ENCODE data around the gene AJM1.
A peak's percentile ranks its signal among the peaks of the same experiment; 100 is the strongest.
"Not testable (repeated sequence)": the region's sequence is repeated elsewhere in the genome, so short reads cannot be mapped to it uniquely, and the experiment has no call there.

AJM1 gene

DNA sequence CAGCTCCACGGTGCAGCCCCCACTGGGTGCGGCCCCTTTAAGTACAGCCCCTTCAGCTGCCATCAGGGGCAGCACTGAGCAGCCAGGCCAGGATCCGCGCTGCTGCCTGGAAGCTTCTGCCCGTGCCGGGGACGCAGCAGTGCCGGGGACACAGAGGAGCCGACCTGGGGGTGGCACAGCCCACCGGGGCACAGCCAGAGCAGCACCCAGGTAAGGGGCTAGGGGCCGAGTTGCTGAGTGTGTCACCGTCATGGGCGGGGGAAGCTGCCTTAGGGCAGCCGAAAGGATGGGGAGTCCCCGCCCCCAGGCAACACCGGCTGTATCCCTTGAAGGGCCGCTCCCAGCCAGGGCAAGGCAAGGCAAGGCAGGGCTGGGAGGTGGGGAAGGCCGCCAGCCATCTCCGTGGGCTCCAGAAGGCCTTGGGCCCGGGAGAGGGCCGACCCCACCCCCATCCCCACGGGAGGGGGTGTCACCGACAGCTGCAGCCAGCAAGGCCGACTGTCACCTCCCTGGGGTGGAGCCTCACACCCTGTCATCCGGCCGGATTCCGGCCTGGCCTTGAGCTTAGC is at the start of gene AJM1:
TSS of gene AJM1 (plus strand) at position 99 of the 569 bp plus-strand sequence. CDS start 1,937 bp downstream, outside the sequence.
- peak; percentile 89 for DNase-seq

DNA sequence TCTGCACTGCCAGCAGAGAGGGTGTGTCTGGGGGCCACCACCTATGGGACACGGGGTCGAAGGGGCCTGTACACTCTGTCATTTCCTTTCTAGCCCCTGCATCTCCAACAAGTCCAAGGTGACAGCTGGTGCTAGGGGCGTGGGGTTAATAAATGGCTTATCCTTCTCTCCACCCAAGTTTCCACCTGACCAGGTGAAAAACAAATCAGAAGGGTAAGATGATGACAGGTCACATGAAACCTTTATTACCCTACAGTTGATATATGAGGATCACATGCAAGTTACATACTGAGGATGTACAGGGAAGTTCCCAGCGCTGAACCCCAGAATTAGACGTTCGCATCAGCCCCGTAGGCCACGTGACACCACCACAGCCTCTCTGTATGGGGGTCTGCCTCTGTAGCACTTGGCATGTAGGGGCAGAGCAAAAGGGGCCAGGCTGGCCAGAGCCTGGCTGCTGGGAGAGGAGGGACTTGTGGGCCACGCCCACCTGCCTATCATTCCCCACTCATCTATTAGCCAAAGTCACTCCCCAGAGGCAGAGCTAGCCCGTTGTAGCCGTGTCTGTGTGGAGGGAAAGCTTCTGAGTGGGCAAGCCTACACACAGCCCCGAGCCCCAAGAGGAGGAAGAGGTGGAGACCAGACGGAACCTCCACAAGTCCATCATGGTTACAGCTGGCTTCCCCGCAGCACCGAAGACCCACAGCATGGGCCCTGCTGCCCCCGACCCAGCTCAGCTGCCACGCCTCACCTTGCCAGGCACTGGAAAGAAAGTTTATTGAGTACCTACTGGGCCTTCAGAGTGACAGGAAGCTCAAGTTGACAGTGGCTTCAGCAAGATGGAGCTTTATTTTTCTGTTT is 49.0 kb upstream of the AJM1 start:
- DNase-seq = no peak

DNA sequence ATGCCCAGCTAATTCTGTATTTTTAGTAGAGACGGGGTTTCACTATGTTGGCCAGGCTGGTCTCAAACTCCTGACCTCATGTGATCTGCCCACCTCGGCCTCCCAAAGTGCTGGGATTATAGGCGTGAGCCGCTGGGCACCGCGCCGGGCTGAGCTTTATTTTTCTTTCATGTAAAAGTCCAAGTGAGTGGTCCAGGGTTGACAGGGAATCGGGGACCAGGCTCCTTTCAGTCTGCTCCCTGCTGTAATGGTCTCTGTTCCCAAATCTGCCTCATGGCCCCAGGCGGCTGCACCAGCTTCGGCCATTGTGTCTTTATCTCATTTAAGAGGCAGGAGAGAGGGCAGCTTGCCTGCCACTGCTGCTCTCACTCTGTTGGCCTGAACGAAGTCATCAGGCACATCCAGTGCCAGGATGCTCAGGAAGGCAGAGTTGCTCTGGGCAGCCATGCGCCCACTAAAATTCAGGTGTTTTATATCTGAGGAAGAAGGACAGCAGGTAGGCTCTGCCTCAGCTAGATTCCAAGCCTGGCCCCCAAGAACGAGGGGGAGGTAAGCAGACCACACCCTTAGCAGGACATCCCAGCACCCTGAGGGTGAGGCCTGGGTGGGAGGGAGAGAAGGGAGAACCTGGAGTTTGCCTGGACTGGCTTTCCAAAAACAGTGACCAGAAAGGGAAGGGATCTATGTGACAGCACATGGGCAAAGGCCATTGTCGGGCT is 47.8 kb upstream of the AJM1 start:
- DNase-seq = no peak

DNA sequence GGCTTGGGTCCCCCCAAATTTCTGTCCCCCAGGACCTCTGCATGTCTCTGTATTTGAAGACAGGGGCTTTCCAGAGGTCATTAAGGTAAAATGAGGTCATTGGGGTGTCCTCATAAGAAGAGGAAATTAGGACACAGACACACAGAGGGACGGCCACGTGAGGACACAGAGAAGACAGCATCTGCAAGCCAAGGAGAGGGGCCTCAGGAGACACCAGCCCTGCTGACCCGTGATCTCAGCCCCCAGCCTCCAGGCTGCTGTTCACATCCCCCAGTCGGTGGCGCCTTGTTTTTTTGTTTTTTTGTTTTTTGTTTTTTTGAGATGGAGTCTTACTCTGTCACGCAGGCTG is 47.3 kb upstream of the AJM1 start:
- no peak for DNase-seq

DNA sequence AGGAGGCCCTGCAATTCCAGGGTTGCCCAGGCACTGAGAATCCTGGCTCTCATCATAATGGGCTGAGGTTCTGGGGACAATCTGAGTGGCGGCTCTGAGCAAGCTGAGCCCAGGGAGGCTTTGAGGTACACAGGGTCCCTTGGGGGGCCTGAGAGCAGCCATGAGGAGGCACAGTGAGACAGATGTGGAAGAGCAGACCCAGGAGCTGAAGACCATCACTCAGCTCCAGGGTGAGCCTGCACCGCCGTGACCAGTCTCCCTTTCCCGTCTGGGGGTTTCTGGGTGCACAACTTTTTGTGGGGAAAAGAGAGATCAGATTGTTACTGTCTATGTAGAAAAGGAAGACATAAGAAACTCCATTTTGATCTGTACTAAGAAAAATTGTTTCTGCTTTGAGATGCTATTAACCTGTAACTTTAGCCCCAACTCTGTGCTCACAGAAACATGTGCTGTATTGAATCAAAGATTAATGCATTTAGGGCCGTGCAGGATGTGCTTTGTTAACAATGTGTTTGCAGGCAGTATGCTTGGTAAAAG is 46.0 kb upstream of the AJM1 start, which contains the start of gene CCDC183:
TSS of gene CCDC183 (plus strand) at position 101 of the 537 bp plus-strand sequence. CDS start at position 161, 60 bp downstream.
- no peak for DNase-seq

DNA sequence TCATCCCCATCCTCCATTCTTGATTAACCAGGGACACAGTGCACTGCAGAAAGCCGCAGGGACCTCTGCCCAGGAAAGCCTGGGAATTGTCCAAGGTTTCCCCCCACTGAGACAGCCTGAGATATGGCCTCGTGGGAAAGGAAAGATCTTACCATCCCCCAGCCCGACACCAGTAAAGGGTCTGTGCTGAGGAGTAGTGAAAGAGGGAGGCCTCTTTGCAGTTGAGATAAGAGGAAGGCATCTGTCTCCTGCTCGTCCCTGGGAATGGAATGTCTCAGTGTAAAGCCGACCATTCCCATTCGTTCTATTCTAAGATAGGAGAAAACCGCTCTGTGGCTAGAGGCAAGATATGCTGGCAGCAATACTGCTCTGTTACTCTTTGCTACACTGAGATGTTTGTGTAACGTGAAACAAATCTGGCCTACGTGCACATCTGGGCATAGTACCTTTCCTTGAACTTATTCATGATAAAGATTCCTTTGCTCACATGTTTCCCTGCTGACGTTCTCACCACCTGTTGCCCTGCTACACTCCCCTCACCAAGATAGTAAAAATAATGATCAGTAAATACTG is 45.4 kb upstream of the AJM1 start:
- not testable (repeated sequence) for DNase-seq

DNA sequence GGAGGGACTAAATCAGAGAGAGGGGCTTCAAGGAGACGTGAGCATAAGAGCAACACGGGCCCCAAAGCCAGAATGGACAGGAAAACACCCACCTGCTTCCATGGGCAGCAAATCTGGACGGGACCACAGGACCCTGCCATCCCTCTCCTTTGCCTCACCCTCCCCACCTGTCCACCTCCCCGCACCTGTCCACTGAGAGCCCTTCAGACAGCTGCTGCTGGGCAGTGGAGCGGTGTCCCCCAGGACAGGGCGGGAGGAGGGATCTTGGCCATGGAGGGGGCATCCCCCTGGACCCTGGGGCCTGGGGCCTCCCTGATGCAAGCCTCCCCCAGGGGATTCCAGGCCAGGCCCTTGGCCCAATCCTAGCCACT is 43.6 kb upstream of the AJM1 start:
- no peak for DNase-seq

DNA sequence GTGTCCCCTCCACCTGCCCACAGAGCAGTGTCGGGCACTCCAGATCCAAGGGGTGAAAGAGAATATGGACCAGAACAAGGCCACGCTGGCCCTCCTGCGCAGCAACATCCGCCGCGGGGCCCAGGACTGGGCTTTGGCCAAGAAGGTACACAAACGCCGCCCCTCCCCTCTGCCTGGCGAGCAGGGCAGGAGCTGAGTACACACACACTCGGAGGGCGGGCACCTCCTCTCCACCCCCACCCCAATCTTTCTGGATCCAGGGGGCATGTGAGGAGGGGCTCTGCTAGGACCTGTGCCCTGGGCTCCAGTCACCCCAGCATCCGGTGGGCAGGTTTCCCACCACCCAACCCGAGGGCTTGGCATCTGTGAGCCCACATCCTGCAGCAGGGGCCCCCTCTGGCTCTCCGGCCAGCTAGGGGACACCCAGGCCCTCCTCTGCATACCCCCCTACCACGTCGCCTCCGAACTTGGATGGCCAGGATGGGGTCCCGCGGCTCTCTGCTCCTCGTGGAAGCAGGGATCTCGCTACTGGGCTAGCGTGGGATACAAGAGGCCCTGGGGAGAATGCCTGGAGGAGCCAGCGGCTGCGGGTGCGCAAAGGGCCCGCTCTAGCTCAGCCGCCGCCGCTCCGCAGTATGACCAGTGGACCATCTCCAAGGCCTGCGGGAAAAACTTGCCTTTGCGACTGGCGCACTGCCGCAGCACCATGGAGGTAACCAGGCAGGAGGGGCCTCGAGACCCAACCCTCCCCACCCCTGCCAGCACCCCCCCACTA is 43.0 kb upstream of the AJM1 start:
- DNase-seq = no peak

DNA sequence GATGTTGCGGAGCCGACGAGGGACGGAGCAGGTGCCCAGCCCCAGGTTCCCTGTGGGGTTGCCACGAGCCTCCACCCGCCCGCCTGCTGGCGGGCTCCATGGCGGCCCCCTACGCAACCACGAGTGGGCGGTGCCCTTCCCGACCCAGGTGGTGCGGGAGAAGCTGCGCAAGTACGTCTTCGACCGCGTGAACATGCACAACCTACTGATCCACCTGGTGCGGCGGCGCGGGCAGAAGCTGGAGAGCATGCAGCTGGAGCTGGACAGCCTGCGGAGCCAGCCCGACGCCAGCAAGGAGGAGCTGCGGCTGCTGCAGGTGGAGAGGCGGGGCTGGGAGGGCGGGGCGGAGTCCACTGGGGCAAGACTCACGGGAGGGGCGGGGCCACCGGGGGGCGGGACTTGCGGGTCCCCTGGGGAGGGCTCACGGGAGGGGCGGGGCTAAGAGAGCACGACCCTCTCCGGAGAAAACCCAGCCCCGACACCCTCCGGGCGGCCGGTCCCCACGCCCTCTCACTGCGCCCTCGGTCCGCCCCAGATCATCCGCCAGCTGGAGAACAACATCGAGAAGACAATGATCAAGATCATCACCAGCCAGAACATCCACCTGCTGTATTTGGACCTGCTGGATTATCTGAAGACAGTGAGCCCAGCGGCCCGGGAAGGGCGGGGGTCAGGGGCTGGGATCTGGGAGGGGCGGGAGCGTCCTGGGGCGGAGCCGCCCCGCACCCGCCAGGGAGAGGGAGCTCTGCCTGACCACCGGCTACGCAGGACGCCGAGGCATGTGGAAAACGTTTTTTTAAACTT is 42.2 kb upstream of the AJM1 start:
- DNase-seq = peak; percentile 93

DNA sequence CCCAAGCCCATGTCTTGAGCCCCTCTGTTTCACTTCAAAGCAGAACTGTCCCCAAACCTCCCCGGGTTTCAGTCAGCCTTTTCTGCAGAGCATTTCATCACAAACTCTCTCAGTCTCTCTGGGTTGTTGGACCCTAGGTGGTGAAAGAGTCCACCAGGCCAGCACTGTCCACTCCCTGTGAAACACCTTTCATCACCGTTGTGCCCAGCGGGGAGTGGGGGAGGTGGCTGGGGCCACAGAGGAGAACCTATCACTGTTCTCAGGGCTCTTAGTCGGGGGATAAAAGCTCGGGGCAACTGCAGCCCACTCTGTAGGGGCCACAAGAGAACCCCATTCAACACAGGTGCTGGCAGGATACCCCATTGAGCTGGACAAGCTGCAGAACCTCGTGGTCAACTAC is 40.0 kb upstream of the AJM1 start:
- no peak for DNase-seq

DNA sequence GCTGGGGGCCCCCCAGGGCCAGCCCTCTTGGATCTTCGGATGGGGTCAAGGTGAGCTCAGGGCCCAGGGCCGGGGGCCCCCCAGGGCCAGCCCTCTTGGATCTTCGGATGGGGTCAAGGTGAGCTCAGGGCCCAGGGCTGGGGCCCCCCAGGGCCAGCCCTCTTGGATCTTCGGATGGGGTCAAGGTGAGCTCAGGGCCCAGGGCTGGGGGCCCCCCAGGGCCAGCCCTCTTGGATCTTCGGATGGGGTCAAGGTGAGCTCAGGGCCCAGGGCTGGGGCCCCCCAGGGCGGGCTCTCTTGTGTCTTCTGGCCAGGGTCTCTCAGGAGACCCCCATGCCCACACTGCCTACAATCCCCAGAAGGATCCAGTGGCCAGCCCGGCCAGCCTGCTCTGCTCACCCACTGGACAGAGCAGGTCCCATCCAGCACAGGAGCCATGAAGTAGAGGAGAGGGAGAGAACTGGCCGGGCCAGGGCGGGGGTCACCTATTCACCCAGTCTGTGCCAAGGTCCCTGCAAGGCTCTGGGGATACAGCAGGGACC is 39.2 kb upstream of the AJM1 start:
- not testable (repeated sequence) for DNase-seq

DNA sequence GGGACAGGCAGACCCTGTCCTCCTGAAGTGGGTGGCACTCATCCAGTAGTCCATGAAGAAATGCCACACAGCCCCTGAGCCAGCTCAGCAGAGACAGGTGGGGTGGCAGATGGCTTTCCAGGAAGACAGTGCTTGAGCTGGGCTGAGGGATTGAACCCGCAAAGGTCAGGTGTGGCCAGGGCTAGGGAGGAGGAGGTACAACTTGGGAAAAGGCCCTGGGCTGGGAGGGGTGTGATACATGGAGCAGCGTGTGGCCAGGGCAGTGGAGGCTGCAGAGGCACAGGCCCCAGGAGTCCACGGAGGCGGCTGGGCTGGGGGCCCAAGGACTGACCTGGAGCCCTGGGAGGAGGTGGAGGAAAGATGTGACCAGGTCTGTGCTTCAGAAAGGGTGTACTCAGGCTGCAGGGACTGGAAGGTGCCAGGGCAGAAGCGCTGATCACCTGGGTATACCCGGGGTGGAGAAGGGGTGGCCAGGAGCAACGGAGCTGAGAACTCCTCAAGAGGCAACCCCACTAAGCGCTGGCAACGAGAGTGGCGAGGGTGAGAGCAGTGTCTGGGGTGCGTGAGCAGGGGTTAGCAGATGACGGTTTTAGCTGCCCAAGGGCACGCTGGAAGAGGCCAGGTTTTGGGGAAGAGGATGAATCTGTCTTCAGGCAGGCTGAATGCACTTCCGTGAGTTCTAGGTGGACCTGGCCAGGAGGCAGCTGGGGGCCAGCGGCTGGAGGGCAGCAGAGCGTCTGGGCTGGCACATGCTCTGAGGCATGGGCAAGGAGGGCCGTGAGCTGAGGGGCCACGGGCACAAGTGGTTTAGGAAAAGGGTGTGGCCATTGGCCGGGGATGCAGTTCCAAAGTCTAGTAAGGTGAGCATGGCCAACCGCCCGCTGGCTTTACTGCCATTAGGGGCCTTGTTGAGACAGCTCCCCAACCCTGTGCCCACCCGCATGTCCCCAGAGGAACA is 38.4 kb upstream of the AJM1 start:
- no peak for DNase-seq

DNA sequence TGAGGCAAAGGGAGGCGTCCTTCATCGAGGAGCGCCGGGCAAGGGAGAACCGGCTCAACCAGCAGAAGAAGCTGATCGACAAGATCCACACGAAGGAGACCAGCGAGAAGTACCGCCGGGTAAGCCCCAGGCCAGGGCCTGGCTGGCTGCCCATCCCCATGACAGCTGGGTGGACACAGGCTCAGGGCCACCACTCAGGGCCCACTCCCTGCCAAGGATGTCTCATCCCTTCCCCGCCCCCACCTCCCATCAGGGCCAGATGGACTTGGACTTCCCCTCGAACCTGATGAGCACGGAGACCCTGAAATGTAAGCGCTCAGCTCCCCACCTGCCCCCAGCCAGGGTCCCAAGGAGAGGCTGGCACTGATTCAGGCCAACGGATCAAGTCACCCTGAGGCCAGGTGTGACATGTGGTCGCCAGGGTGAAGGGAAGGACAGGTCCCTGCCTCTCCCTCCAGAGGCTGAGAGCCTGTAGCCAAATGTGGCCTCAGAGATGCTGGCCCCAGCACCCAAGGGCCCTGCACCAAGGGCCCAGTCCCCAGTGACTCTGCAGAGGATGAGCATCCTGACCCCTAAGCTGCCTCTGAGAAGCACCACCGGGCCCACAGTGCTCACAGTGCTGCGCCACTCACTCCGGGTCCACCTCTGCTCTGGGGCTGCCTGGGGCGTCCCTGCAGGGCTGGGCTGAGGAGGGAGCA is 37.6 kb upstream of the AJM1 start:
- no peak for DNase-seq

DNA sequence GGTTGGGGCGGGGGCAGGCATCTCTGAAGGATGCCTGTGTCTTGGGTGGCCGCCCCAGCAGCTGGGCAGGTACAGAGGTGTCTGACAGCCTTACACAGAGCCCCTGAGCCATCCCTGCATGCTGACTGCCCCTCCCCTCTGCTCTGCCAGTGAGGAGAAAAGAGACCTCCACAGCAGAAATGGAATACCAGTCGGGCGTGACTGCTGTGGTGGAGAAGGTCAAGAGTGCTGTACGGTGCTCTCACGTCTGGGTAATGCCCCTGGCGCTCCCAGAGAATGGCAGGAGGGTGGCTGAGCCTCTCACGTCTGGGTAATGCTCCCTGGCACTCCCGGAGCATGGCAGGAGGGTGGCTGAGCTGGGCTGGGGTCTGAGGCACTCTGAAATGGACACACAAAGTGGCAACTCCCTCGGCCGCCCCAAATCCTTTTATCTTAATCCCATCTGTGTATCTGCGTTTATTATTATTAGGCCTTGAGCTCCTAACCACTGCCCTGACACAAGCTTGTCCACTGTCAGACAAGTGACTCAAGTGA is 37.0 kb upstream of the AJM1 start:
- no peak for DNase-seq

DNA sequence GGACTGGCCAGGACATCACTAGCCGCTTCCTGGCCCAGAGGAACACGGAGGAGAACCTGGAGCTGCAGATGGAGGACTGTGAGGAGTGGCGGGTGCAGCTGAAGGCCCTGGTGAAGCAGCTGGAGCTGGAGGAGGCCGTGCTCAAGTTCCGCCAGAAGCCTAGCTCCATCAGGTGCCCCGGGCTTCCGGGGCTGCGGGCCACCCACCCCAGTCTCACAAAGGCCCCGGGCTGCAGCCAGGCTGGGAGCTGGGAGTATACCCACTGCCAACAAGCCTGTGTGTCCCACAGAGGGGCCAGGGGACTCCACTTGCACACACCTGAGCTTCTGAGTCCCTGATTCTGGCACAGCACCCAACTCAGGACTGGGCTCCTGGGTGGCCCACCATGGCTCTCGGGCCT is 36.2 kb upstream of the AJM1 start:
- DNase-seq = no peak

DNA sequence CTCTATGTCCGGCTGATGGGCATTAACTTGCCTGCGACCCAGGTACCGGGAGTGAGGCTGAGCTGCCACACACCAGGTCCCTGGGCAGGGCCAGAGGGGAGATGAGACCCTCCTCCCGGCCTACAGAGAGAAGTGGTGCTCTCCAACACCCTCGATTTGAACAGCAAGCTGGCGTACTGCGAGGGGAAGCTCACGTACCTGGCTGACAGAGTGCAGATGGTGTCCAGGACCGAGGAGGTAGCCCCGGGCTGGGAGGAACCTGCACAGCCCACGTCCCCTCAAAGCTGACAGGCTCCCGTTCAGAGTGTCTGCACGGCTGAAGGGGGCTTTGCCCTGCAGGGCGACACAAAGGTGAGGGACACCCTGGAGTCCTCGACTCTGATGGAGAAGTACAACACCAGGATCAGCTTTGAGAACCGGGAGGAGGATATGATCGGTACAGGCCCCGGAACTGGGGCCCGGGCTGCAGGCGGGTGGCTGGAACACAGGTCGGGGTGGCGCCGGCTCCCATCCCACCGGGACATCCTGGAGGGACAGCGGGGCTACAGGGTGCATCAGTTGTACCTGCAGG is 35.6 kb upstream of the AJM1 start:
- no peak for DNase-seq

DNA sequence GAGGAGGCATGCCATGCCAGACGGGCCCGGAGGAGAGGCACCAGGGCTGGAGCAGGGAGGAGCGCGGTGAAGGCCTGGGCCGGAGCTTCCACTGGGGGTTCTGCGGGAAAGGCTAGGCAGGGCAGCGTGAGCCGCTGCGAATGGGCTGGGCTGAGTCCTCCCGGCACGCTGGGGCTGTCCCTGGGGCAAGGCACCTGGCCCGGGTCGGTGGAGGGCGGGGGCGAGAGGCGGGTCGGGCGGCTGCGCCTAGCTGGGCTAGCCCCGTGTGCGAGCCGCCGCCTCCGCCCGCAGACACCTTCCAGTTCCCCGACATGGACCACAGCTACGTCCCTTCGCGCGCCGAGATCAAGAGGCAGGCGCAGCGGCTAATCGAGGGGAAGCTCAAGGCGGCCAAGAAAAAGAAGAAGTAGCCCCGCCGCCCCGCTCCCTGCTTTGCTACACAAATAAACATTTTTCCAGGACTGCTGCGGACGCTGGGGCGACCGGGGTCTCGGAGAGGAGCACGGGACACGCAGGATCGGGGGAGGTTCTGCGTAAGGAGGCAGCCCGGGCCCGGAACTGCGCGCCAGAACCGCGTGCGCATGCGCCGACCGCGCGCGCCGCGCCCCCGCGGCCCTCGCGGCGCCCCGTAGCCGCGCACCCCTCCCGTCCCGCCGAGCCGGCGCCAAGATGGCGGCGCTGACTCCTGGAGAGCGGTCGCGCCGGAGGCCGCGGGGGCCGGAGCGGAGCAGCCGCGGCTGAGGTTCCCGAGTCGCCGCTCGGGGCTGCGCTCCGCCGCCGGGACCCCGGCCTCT is 34.8 kb upstream of the AJM1 start, which contains the start of gene RABL6:
TSS of gene RABL6 (plus strand) at position 668 of the 794 bp plus-strand sequence. CDS start 249 bp downstream, outside the sequence.
- peak; percentile 92 for DNase-seq

Measured in activated CD8-positive, alpha-beta memory T cell treated with anti-CD3 and anti-CD28 coated beads, Interleukin-2, amount 50 U/mL, for 48 hours (primary cell).